ENCODE results near the gene SMARCA2.

Gene SMARCA2

DNA sequence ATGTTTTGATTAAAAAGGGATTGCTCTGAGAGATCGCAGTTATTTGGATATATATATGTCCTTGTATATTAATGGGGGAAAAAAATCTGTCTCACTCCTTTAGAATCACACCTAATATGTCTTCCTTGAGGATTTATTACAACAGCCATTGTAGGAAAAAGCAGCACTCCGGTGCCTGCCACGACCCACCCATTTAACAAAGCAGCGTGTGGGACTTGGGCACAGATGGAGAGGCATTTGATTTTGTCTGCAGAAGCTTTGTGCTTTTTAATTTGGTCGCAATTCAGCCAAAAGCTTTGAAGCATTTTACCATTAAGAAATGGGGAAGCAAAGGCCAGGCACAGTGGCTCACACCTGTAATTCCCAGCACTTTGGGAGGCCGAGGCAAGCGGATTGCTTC lies 159.2 kb downstream of the SMARCA2 start:
- Histone ChIP-seq H3K27me3 (ENCODE audit: insufficient read depth, insufficient read length) (no peaks in the 10 kb centered on the region), H3K4me1 (ENCODE audit: insufficient read depth, insufficient read length) (no peaks in the 10 kb centered on the region), H3K4me3 (ENCODE audit: insufficient read length, low read depth) (no peak overlapping the region), H3K9me3 (ENCODE audit: insufficient read depth, low read length) (peaks cover 31% of the 10 kb centered on the region), H3K9ac (ENCODE audit: insufficient read length, low read depth) (no peak overlapping the region), H3K36me3 (ENCODE audit: insufficient read depth, insufficient read length, low read length) (peaks cover 3% of the 10 kb centered on the region)
- DNase-seq (ENCODE audit: low read depth, low spot score), result no peak
- TF ChIP-seq SUZ12 (IDR thresholded peaks at IDR 0.05; ENCODE audit: extremely low read depth, insufficient read depth, insufficient read length), result no peak
- TF ChIP-seq ZNF274 (IDR thresholded peaks at IDR 0.05; ENCODE audit: low read depth, low read length), result no peak
- TF ChIP-seq YY1 (IDR thresholded peaks at IDR 0.05; ENCODE audit: insufficient read depth, insufficient read length), result no peak

DNA sequence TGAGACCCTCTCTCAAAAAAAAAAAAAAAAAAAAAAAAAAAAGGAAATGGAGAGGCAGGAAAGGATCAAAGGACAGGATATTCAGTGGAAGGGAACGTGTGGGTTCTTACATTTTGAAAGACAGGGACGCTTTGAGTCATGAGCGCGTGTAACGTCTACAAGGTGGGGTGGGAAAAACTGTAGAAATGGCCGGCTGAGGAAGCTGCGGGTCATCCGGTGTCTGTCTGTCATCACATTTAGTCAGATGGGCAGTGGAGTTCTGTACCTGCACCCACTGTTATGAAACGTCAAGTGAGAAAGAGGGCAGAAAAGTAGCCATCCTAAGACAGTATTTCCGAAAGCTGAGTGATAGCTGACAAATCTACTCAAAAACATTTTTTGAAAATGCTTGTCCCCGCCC lies 159.8 kb downstream of the SMARCA2 start:
- TF ChIP-seq ZNF274 (IDR thresholded peaks at IDR 0.05; ENCODE audit: low read depth, low read length) (no peak), YY1 (IDR thresholded peaks at IDR 0.05; ENCODE audit: insufficient read depth, insufficient read length) (no peak)
- no peak overlapping the region for H3K9ac ChIP-seq (ENCODE audit: insufficient read length, low read depth)
- no peaks in the 10 kb centered on the region for H3K4me1 ChIP-seq (ENCODE audit: insufficient read depth, insufficient read length)
- H3K4me3 ChIP-seq (ENCODE audit: insufficient read length, low read depth), result no peak overlapping the region
- peaks cover 3% of the 10 kb centered on the region for H3K36me3 ChIP-seq (ENCODE audit: insufficient read depth, insufficient read length, low read length)
- H3K27me3 ChIP-seq (ENCODE audit: insufficient read depth, insufficient read length), result no peaks in the 10 kb centered on the region
- DNase-seq (ENCODE audit: low read depth, low spot score), result no peak
- H3K9me3 ChIP-seq (ENCODE audit: insufficient read depth, low read length), result peaks cover 29% of the 10 kb centered on the region

DNA sequence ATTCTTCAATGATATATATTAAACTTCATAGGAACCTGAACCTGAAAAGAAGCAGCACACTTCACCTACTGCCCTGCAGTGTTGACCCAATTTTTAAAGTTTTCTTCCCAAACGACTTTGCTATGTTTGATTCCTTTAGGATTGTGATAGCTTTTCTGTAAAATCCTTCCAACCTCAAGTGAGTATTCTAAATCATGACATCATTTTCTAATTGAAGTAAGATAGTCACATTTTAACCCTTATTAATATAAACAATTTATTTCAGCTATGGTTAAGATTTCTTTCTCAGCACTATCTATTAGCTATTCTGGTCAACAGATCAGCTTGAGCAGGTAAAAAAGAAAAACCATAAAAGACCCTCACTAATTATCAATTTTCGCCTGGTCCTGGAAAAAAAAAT lies 162.0 kb downstream of the SMARCA2 start:
- TF ChIP-seq SUZ12 (IDR thresholded peaks at IDR 0.05; ENCODE audit: extremely low read depth, insufficient read depth, insufficient read length), result no peak
- no peak for TF ChIP-seq ZNF274 (IDR thresholded peaks at IDR 0.05; ENCODE audit: low read depth, low read length)
- no peak for TF ChIP-seq YY1 (IDR thresholded peaks at IDR 0.05; ENCODE audit: insufficient read depth, insufficient read length)

DNA sequence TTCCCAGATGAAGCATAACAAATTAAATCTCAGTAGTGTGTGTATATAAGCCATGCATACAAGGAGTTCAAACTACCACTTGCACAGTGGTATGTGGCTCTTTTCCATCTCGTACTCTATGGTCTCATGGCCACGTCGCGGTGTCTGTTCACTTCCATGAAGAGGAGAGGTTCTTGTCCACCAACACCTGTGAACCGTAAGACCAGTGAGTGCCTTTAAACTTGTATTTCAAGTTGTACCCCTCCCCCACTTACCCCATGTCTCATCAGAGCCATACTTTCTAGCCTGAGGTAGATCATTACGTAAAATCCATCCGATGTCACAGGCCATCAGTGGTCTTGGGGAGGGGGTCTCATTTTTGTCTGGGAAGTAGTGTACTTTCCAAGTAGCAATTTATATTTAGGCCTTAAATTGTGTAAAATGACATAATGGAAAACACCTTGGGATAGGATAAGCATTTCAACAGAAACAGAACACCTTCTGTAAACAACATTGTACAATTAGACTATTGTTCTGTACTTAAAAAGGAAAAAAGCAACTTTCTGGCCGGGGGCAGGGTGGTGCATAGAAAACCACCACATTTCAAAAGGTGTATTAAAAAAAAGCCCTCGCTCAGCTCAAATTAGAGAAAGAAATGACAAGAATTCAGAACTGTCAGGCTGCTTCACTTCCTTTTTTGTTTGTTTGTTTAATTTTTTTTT lies 163.0 kb downstream of the SMARCA2 start:
- Histone ChIP-seq H3K9me3 (ENCODE audit: insufficient read depth, low read length) (peaks cover 7% of the 10 kb centered on the region), H3K27me3 (ENCODE audit: insufficient read depth, insufficient read length) (no peaks in the 10 kb centered on the region), H3K9ac (ENCODE audit: insufficient read length, low read depth) (no peak overlapping the region), H3K4me3 (ENCODE audit: insufficient read length, low read depth) (no peak overlapping the region), H3K4me1 (ENCODE audit: insufficient read depth, insufficient read length) (no peaks in the 10 kb centered on the region), H3K36me3 (ENCODE audit: insufficient read depth, insufficient read length, low read length) (no peaks in the 10 kb centered on the region)
- TF ChIP-seq SUZ12 (IDR thresholded peaks at IDR 0.05; ENCODE audit: extremely low read depth, insufficient read depth, insufficient read length) (no peak), ZNF274 (IDR thresholded peaks at IDR 0.05; ENCODE audit: low read depth, low read length) (no peak), YY1 (IDR thresholded peaks at IDR 0.05; ENCODE audit: insufficient read depth, insufficient read length) (no peak)
- no peak for DNase-seq (ENCODE audit: low read depth, low spot score)

More for the DNA sequence above, 162.0 kb downstream of the SMARCA2 start:
- Histone ChIP-seq H3K9me3 (ENCODE audit: insufficient read depth, low read length) (peaks cover 17% of the 10 kb centered on the region), H3K4me3 (ENCODE audit: insufficient read length, low read depth) (no peak overlapping the region), H3K36me3 (ENCODE audit: insufficient read depth, insufficient read length, low read length) (no peaks in the 10 kb centered on the region), H3K9ac (ENCODE audit: insufficient read length, low read depth) (no peak overlapping the region), H3K4me1 (ENCODE audit: insufficient read depth, insufficient read length) (no peaks in the 10 kb centered on the region), H3K27me3 (ENCODE audit: insufficient read depth, insufficient read length) (no peaks in the 10 kb centered on the region)
- no peak for DNase-seq (ENCODE audit: low read depth, low spot score)

DNA sequence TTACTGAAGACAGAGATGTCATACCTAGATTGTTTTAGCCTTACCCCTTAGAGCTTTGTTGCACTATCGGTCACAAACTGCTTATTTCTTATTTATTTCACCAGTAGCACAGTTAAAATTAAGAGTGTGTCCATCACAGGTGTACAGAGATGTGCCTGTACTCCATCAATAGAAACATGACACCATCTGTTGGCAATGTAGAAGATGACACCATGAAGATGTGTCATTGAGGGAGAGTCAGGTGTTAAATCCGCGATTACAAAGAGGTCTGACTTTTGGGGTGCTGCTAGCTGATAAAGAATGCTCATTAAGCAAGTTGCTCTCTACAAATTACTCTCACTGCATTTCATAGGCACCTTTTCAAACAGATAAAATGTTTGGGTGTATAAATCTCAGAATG lies 164.4 kb downstream of the SMARCA2 start:
- DNase-seq (ENCODE audit: low read depth, low spot score), result no peak
- no peaks in the 10 kb centered on the region for H3K4me1 ChIP-seq (ENCODE audit: insufficient read depth, insufficient read length)
- H3K9me3 ChIP-seq (ENCODE audit: insufficient read depth, low read length), result no peaks in the 10 kb centered on the region
- no peak overlapping the region for H3K4me3 ChIP-seq (ENCODE audit: insufficient read length, low read depth)
- no peaks in the 10 kb centered on the region for H3K36me3 ChIP-seq (ENCODE audit: insufficient read depth, insufficient read length, low read length)
- no peaks in the 10 kb centered on the region for H3K27me3 ChIP-seq (ENCODE audit: insufficient read depth, insufficient read length)
- no peak overlapping the region for H3K9ac ChIP-seq (ENCODE audit: insufficient read length, low read depth)
- TF ChIP-seq YY1 (IDR thresholded peaks at IDR 0.05; ENCODE audit: insufficient read depth, insufficient read length) (no peak), SUZ12 (IDR thresholded peaks at IDR 0.05; ENCODE audit: extremely low read depth, insufficient read depth, insufficient read length) (no peak), ZNF274 (IDR thresholded peaks at IDR 0.05; ENCODE audit: low read depth, low read length) (no peak)

DNA sequence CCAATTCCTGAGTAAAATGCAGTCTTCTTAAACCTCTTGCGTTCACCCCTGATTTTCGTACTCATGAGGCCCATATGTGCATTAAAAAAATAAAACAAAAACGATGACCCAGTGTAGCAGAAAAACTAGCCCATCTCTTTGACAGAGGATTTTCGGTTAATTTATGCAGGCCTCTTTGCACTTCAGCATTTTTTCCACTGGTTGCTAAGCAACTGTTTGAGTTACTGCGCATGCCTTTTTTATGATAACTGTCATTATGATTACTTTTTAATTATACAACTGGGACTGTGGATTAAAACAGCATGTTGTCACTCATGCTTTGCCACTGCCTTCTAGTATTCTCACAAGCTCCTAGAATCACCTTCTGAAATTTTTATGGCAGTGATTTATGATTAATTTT lies 165.0 kb downstream of the SMARCA2 start:
- Histone ChIP-seq H3K9me3 (ENCODE audit: insufficient read depth, low read length) (no peaks in the 10 kb centered on the region), H3K27me3 (ENCODE audit: insufficient read depth, insufficient read length) (no peaks in the 10 kb centered on the region), H3K9ac (ENCODE audit: insufficient read length, low read depth) (no peak overlapping the region), H3K36me3 (ENCODE audit: insufficient read depth, insufficient read length, low read length) (no peaks in the 10 kb centered on the region), H3K4me3 (ENCODE audit: insufficient read length, low read depth) (no peak overlapping the region), H3K4me1 (ENCODE audit: insufficient read depth, insufficient read length) (no peaks in the 10 kb centered on the region)
- no peak for DNase-seq (ENCODE audit: low read depth, low spot score)
- no peak for TF ChIP-seq SUZ12 (IDR thresholded peaks at IDR 0.05; ENCODE audit: extremely low read depth, insufficient read depth, insufficient read length)
- no peak for TF ChIP-seq ZNF274 (IDR thresholded peaks at IDR 0.05; ENCODE audit: low read depth, low read length)
- TF ChIP-seq YY1 (IDR thresholded peaks at IDR 0.05; ENCODE audit: insufficient read depth, insufficient read length), result no peak

DNA sequence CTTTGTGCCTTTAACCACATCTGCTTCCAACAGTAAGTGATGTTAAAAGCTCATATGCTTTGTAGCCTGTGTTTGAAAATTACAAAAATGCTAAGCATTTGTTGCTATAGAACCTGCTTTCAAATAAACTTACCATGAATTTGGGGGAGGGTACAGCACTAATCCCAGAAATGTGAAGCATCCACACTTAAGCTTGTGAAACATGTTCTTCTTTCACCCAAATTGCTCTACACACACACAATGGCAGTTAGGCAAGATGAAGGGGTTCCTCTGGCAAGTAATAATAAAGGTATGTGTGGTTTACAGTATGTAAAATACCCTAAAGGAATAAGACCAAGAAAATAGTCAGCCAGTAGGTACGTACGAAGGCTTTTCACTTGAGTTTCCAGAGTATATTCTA lies 165.6 kb downstream of the SMARCA2 start:
- no peak overlapping the region for H3K9ac ChIP-seq (ENCODE audit: insufficient read length, low read depth)
- H3K4me3 ChIP-seq (ENCODE audit: insufficient read length, low read depth), result no peak overlapping the region
- no peak for DNase-seq (ENCODE audit: low read depth, low spot score)
- no peaks in the 10 kb centered on the region for H3K36me3 ChIP-seq (ENCODE audit: insufficient read depth, insufficient read length, low read length)
- no peak for TF ChIP-seq YY1 (IDR thresholded peaks at IDR 0.05; ENCODE audit: insufficient read depth, insufficient read length)
- TF ChIP-seq SUZ12 (IDR thresholded peaks at IDR 0.05; ENCODE audit: extremely low read depth, insufficient read depth, insufficient read length), result no peak
- no peak for TF ChIP-seq ZNF274 (IDR thresholded peaks at IDR 0.05; ENCODE audit: low read depth, low read length)
- no peaks in the 10 kb centered on the region for H3K9me3 ChIP-seq (ENCODE audit: insufficient read depth, low read length)
- H3K27me3 ChIP-seq (ENCODE audit: insufficient read depth, insufficient read length), result no peaks in the 10 kb centered on the region
- no peaks in the 10 kb centered on the region for H3K4me1 ChIP-seq (ENCODE audit: insufficient read depth, insufficient read length)
